ENCODE data around the gene SUN2. TPM values are rescaled to one million over a fixed set of nuclear protein-coding genes. Genes with fewer than 3 reads are reported as not detected.
A peak's percentile ranks its signal among the peaks of the same experiment; 100 is the strongest.

Gene SUN2
- total RNA-seq, 4 donors from 2014 or later: 417 to 598 (median 449) TPM

GRCh38 chr22:38796262-38796957 is 40.6 kb upstream of the SUN2 start:
- H3K4me3 ChIP-seq: no peak overlapping the region
- peaks cover 0 to 10% (median 0%) of the 10 kb centered on the region in 4 donors for H3K27me3 ChIP-seq
- WGBS: 85% methylated on average over 12 of the region's 12 CpGs
- intact Hi-C loops (cut with DNase I): no loop called here
- H3K4me1 ChIP-seq: peaks cover 14 to 18% (median 17%) of the 10 kb centered on the region in 4 donors
- DNase-seq (ENCODE audit: extremely low spot score): no peak
- TF ChIP-seq CTCF (IDR thresholded peaks at IDR 0.05) (no peak), EP300 (IDR thresholded peaks at IDR 0.05) (no peak), POLR2AphosphoS5 (IDR thresholded peaks at IDR 0.05) (no peak)
- H3K27ac ChIP-seq (replicated peaks in 1 of 4): no peak overlapping the region
- H3K9me3 ChIP-seq: no peaks in the 10 kb centered on the region
- no peaks in the 10 kb centered on the region for H3K36me3 ChIP-seq

GRCh38 chr22:38795569-38795968 is 39.8 kb upstream of the SUN2 start:
- Histone ChIP-seq H3K4me1 (peaks cover 14 to 18% (median 17%) of the 10 kb centered on the region in 4 donors), H3K4me3 (no peak overlapping the region), H3K9me3 (no peaks in the 10 kb centered on the region), H3K36me3 (peaks cover 0 to 3% (median 2%) of the 10 kb centered on the region in 4 donors), H3K27ac (replicated peaks in 1 of 4) (no peak overlapping the region), H3K27me3 (peaks cover 0 to 10% (median 0%) of the 10 kb centered on the region in 4 donors)
- WGBS: 73% methylated on average over 4 of the region's 4 CpGs
- intact Hi-C loops (cut with DNase I): no loop called here
- no peak for TF ChIP-seq POLR2A (IDR thresholded peaks at IDR 0.05; ENCODE audit: low read depth)
- no peak for TF ChIP-seq POLR2AphosphoS5 (IDR thresholded peaks at IDR 0.05)
- no peak for TF ChIP-seq CTCF (IDR thresholded peaks at IDR 0.05)
- TF ChIP-seq EP300 (IDR thresholded peaks at IDR 0.05): no peak
- DNase-seq (ENCODE audit: extremely low spot score): no peak

GRCh38 chr22:38793721-38794466 is 38.1 kb upstream of the SUN2 start, which contains the start of gene DNAL4:
TSS of gene DNAL4 (minus strand) at chr22:38794143. CDS start at chr22:38782731, 11,412 bp downstream.
- intact Hi-C loops (cut with DNase I): no loop called here
- Histone ChIP-seq H3K27me3 (no peaks in the 10 kb centered on the region), H3K36me3 (peaks cover 0 to 15% (median 10%) of the 10 kb centered on the region in 4 donors), H3K9me3 (no peaks in the 10 kb centered on the region), H3K4me1 (peaks cover 20 to 25% (median 21%) of the 10 kb centered on the region in 4 donors), H3K27ac (replicated peaks in 1 of 4) (peak within 1 kb of the TSS; percentile 84 to 91 (median 86)), H3K4me3 (peak within 1 kb of the TSS; percentile 73 to 95 (median 89))
- TF ChIP-seq CTCF (IDR thresholded peaks at IDR 0.05) (no peak), POLR2AphosphoS5 (IDR thresholded peaks at IDR 0.05) (peak; percentile 73 to 74), EP300 (IDR thresholded peaks at IDR 0.05) (no peak), POLR2A (IDR thresholded peaks at IDR 0.05; ENCODE audit: low read depth) (peak; percentile 51)
- DNase-seq (ENCODE audit: extremely low spot score): peak; percentile 99
- under 1% methylated on average over 20 of the region's 47 CpGs for WGBS

GRCh38 chr22:38793317-38793716 is 37.5 kb upstream of the SUN2 start:
- Histone ChIP-seq H3K4me1 (peaks cover 24 to 31% (median 27%) of the 10 kb centered on the region in 4 donors), H3K4me3 (peak overlapping the region; percentile 73 to 95 (median 89)), H3K27ac (replicated peaks in 1 of 4) (peak overlapping the region; percentile 84 to 91 (median 86)), H3K9me3 (no peaks in the 10 kb centered on the region), H3K36me3 (peaks cover 0 to 15% (median 10%) of the 10 kb centered on the region in 4 donors), H3K27me3 (no peaks in the 10 kb centered on the region)
- intact Hi-C loops (cut with DNase I): no loop called here
- 29% methylated on average over 9 of the region's 9 CpGs for WGBS
- TF ChIP-seq POLR2AphosphoS5 (IDR thresholded peaks at IDR 0.05) (no peak), POLR2A (IDR thresholded peaks at IDR 0.05; ENCODE audit: low read depth) (no peak), CTCF (IDR thresholded peaks at IDR 0.05) (no peak), EP300 (IDR thresholded peaks at IDR 0.05) (no peak)
- no peak for DNase-seq (ENCODE audit: extremely low spot score)
